SU-DHL-6 (cell line): ENCODE data around the gene PRDM11.

Experiments
- H2AFZ ChIP-seq: fragments of 200-600 bp; sonication (generic); 2 replicates; pipeline ENCODE4 v1.6.1; 2014; ENCODE audit warnings: low read depth, mild to moderate bottlenecking, moderate library complexity, mixed read lengths, antibody characterized with exemption, low read length; ENCODE audit not compliant: severe bottlenecking
- H3F3A ChIP-seq: fragments of 200-600 bp; shearing (Covaris generic); 2 replicates; pipeline ENCODE4 v1.6.0; 2016; ENCODE audit warnings: antibody characterized with exemption, mild to moderate bottlenecking; ENCODE audit not compliant: insufficient read depth
- H3K27ac ChIP-seq: fragments of 200-600 bp; sonication (generic); 2 replicates; pipeline ENCODE4 v1.5.1; 2016; ENCODE audit warnings: low read depth, mild to moderate bottlenecking, low read length, moderate library complexity, mixed read lengths
- H3K27me3 ChIP-seq: fragments of 200-600 bp; sonication (generic), shearing (Covaris generic); 2 replicates; pipeline ENCODE4 v1.6.0; 2014; ENCODE audit warnings: mild to moderate bottlenecking, low read length
- H3K36me3 ChIP-seq: fragments of 200-600 bp; sonication (generic); 2 replicates; pipeline ENCODE4 v1.6.1; 2014; ENCODE audit warnings: mild to moderate bottlenecking, low read length, mixed read lengths
- H3K4me2 ChIP-seq: fragments of 300-600, 200-600 bp; shearing (Covaris generic), sonication (generic); 2 replicates; pipeline ENCODE4 v1.6.0; 2014; ENCODE audit warnings: low read length, low read depth, mild to moderate bottlenecking; ENCODE audit not compliant: poor library complexity, severe bottlenecking
- H3K4me3 ChIP-seq: fragments of 200-600 bp; sonication (generic); 2 replicates; pipeline ENCODE4 v1.5.1; 2014; ENCODE audit warnings: antibody characterized with exemption, low read length, mild to moderate bottlenecking, mixed read lengths; ENCODE audit not compliant: insufficient read depth, poor library complexity, severe bottlenecking
- H3K79me2 ChIP-seq: fragments of 200-600 bp; sonication (generic); 2 replicates; pipeline ENCODE4 v1.6.1; 2014; ENCODE audit warnings: mild to moderate bottlenecking, low read length, moderate library complexity; ENCODE audit not compliant: insufficient read depth
- H3K9ac ChIP-seq: fragments of 200-600 bp; sonication (generic); 2 replicates; pipeline ENCODE4 v1.7.0; 2014; ENCODE audit warnings: mild to moderate bottlenecking, low read length
- H3K9me2 ChIP-seq: fragments of 200-600 bp; sonication (generic); replicated peaks from 2 replicates; pipeline ENCODE4 v1.6.1; 2014; ENCODE audit warnings: low read length; ENCODE audit not compliant: insufficient read depth
- H3K9me3 ChIP-seq: fragments of 200-600 bp; sonication (generic); 2 replicates; pipeline ENCODE4 v1.6.1; 2014; ENCODE audit warnings: low read length, mixed read lengths; ENCODE audit not compliant: insufficient read depth
- H4K20me1 ChIP-seq: fragments of 200-600 bp; sonication (generic); 2 replicates; pipeline ENCODE4 v1.6.1; 2014; ENCODE audit warnings: low read depth, mild to moderate bottlenecking, antibody characterized with exemption, low read length, moderate library complexity, mixed read lengths
- EZH2phosphoT487 ChIP-seq: fragments of 200-600 bp; sonication (generic), shearing (Covaris generic); conservative IDR thresholded peaks from 2 replicates; pipeline ENCODE4 v1.6.1; 2018; ENCODE audit warnings: mild to moderate bottlenecking, antibody characterized with exemption, low read length, moderate library complexity, mixed read lengths
- TF ChIP-seq, protein P1 (sequence below): fragments of 200-600 bp; sonication (generic); IDR thresholded peaks from one replicate; pipeline ENCODE4 v1.5.1; 2017; ENCODE audit warnings: antibody characterized with exemption, mild to moderate bottlenecking, low read length, moderate library complexity; ENCODE audit not compliant: insufficient read depth, poor library complexity, severe bottlenecking

PRDM11 gene

DNA sequence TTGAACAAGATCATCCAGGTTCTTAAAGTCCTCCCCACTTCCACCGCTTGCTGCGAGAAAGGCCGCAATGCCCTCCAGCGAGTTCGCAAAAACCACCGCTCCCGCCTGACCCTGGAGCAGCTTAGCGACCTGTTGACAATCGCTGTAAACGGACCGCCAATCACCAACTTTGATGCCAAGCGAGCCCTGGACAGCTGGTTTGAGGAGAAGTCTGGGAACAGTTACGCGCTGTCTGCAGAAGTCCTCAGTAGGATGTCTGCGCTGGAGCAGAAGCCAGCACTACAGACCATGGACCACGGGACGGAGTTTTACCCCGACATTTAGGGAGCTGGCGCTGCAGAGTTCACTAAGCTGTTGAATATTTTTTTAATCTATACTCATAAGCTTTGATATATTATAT is 81.4 kb downstream of the PRDM11 start:
- Histone ChIP-seq H3K9me3 (no peaks in the 10 kb centered on the region), H3K4me2 (no peak overlapping the region), H3F3A (no peaks in the 10 kb centered on the region), H4K20me1 (no peaks in the 10 kb centered on the region), H3K27me3 (no peaks in the 10 kb centered on the region), H3K36me3 (no peaks in the 10 kb centered on the region), H3K27ac (no peak overlapping the region), H3K9ac (no peak overlapping the region), H3K9me2 (no peaks in the 10 kb centered on the region), H3K79me2 (no peaks in the 10 kb centered on the region), H3K4me3 (no peak overlapping the region), H2AFZ (no peak overlapping the region)
- TF ChIP-seq EZH2phosphoT487: no peak
- TF ChIP-seq, protein P1, sequence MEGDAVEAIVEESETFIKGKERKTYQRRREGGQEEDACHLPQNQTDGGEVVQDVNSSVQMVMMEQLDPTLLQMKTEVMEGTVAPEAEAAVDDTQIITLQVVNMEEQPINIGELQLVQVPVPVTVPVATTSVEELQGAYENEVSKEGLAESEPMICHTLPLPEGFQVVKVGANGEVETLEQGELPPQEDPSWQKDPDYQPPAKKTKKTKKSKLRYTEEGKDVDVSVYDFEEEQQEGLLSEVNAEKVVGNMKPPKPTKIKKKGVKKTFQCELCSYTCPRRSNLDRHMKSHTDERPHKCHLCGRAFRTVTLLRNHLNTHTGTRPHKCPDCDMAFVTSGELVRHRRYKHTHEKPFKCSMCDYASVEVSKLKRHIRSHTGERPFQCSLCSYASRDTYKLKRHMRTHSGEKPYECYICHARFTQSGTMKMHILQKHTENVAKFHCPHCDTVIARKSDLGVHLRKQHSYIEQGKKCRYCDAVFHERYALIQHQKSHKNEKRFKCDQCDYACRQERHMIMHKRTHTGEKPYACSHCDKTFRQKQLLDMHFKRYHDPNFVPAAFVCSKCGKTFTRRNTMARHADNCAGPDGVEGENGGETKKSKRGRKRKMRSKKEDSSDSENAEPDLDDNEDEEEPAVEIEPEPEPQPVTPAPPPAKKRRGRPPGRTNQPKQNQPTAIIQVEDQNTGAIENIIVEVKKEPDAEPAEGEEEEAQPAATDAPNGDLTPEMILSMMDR: no peak

DNA sequence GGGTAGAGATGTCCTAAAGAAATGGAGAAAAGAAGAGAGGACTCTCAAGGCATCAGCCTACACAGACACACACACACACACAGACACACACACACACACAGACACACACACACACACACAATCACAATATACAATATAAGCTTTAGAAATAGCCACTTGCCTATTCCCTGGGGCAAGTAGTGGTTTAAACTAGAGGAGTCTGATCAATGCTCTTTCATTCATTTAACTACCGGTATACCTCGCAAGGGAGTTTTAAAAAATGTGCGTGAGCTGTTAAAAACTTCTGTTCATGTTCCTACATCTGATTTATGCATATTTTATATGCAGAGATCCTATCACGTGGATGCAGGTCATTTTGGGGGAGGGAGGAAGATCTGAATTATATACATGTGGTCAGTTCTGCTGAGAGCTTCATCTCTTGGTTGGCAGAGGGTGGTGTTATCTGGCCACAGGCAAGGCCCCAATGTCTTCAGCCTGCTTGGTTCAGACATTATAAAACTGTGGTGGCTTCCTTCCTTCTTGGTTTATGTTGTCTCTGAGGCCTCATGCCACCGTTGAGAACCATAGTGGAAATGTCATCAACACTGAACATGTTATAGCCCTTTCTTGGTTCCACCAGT is 83.1 kb downstream of the PRDM11 start:
- Histone ChIP-seq H3K79me2 (no peaks in the 10 kb centered on the region), H3K27me3 (no peaks in the 10 kb centered on the region), H3K27ac (no peak overlapping the region), H4K20me1 (no peaks in the 10 kb centered on the region), H3K4me2 (no peak overlapping the region), H3K9me2 (no peaks in the 10 kb centered on the region), H2AFZ (no peak overlapping the region), H3K4me3 (no peak overlapping the region), H3K36me3 (no peaks in the 10 kb centered on the region), H3K9me3 (no peaks in the 10 kb centered on the region), H3F3A (no peaks in the 10 kb centered on the region), H3K9ac (no peak overlapping the region)
- TF ChIP-seq, protein P1: no peak
- TF ChIP-seq EZH2phosphoT487: no peak

DNA sequence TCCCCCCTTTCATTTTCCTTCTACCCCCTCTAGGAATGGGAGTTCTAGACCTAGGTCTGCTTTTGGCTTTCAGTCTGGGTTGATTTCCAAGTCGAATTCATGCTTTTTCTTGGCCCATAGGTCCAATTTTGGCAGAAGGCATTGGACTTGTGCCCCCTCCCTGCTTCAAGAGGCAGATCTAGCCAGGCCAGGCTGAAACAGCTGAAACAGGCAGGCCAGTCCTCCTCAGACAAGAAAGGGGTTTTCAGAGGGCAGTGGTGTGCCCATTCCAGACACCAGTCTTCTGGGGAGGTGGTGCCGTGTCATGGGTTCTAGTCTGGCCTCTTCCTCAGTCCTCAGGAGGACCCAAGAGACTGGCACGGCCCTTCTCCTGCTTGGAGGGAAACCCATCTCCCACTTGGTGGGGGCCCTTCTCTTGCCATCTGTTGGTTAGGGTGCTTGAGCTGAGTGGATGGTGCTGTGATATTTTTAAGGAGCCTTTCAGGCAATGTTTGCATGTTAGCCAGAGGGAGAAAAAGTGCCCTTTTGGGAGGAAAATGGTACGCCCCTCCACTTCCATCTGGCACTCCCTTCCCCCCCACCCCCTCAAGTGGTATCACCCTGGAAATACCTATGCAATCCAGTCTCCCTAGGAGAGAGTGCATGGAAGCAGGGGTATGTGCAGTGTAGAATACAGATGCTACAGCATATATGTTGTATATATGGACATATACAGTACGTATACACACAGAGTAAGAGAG is 86.1 kb downstream of the PRDM11 start:
- no peaks in the 10 kb centered on the region for H3K27me3 ChIP-seq
- H3K4me2 ChIP-seq: no peak overlapping the region
- H3K9me3 ChIP-seq: no peaks in the 10 kb centered on the region
- no peak overlapping the region for H3K4me3 ChIP-seq
- no peaks in the 10 kb centered on the region for H3K36me3 ChIP-seq
- H3K27ac ChIP-seq: no peak overlapping the region
- no peaks in the 10 kb centered on the region for H3K79me2 ChIP-seq
- H2AFZ ChIP-seq: no peak overlapping the region
- H3K9ac ChIP-seq: no peak overlapping the region
- no peaks in the 10 kb centered on the region for H3K9me2 ChIP-seq
- no peaks in the 10 kb centered on the region for H4K20me1 ChIP-seq
- TF ChIP-seq, protein P1: no peak
- no peak for TF ChIP-seq EZH2phosphoT487
- no peaks in the 10 kb centered on the region for H3F3A ChIP-seq
